Peyer's patch (tissue), 4 donors: ENCODE data around the gene HSP90B1. TPM values are rescaled to one million over a fixed set of nuclear protein-coding genes. Genes with fewer than 3 reads are reported as not detected.

ENCODE experiments used
- DNase-seq, 3 donors: peaks; one replicate each; pipeline ENCODE4 v3.0.0-alpha.2; 2017 to 2019
- H3K27ac ChIP-seq, 4 donors: fragments of 200-600 bp; sonication (generic); one replicate each; pipeline ENCODE4 v1.5.1; 2016 to 2019
- H3K27me3 ChIP-seq, 2 donors: fragments of 200-600 bp; sonication (generic); one replicate each; pipeline ENCODE4 v1.5.1; 2019
- H3K36me3 ChIP-seq, 3 donors: fragments of 200-600 bp; sonication (generic); one replicate each; pipeline ENCODE4 v1.5.1; 2016 to 2019
- H3K4me1 ChIP-seq, 4 donors: fragments of 200-600 bp; sonication (generic); one replicate each; pipeline ENCODE4 v1.5.1; 2016 to 2019
- H3K4me3 ChIP-seq, 4 donors: fragments of 200-600 bp; sonication (generic); 1 replicate in 3 of 4; 2 replicates in 1 of 4; pipeline ENCODE4 v1.5.1; 2016 to 2019; ENCODE audit warnings: mild to moderate bottlenecking in 1 of 4
- H3K9me3 ChIP-seq, 4 donors: fragments of 200-600 bp; sonication (generic); one replicate each; pipeline ENCODE4 v1.5.1; 2016 to 2019; ENCODE audit warnings: mild to moderate bottlenecking in 1 of 4
- POLR2A ChIP-seq, 2 donors: fragments of 450-650 bp; IDR thresholded peaks; one replicate each; pipeline ENCODE4 v1.5.1; 2017; ENCODE audit warnings: antibody characterized with exemption in 2 of 2, mild to moderate bottlenecking in 2 of 2, moderate library complexity in 2 of 2
- total RNA-seq, 4 donors: library from RNA; depleted of rRNA; stranded (reverse); fragments of >200 nt; gene quantifications; one replicate each; pipeline ENCODE4 v1.1.0, GENCODE V29; 2016
- TF ChIP-seq, protein P1 (sequence below), 6 experiments: fragments of 450-650 bp in 4 of 6; fragments of 200-600 bp in 2 of 6; sonication (generic) in 1 of 6; IDR thresholded peaks; one replicate each; pipeline ENCODE4 v1.5.1; 2017 to 2019; ENCODE audit warnings: antibody characterized with exemption in 6 of 6, mild to moderate bottlenecking in 3 of 6, moderate library complexity in 1 of 6

The HSP90B1 gene
- total RNA-seq, 4 donors from 2014 or later, result 197 to 655 (median 335) TPM

DNA sequence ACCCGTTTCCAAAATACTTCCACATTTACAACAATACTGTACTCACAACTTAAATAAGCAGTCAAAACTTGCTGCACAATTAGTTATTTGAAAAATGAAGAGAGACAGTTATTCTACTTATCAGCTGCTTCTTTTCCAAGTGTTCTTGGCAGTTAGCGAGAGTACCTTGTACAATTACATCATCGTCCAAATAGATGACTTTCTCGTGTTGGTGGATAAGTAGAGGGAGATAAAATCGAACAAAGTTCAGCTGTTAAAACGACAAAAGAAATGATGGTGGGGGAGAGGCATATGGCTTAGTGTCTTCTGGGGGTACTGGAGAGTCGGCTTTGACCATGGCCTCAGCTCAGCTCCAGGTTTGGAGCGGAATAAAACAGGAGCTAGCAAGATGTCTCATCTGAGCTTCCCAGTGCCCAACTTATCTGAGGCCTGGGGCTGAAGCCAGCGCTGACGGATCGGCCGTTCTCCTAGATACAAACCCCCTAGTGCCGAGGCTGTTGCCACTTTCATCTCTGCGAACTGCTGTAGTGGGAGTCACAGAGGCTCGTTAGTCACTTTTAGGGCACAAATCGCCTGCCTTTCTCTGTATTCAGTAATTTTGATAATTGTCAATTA lies 67.2 kb downstream of the HSP90B1 start:
- TF ChIP-seq, protein P1, sequence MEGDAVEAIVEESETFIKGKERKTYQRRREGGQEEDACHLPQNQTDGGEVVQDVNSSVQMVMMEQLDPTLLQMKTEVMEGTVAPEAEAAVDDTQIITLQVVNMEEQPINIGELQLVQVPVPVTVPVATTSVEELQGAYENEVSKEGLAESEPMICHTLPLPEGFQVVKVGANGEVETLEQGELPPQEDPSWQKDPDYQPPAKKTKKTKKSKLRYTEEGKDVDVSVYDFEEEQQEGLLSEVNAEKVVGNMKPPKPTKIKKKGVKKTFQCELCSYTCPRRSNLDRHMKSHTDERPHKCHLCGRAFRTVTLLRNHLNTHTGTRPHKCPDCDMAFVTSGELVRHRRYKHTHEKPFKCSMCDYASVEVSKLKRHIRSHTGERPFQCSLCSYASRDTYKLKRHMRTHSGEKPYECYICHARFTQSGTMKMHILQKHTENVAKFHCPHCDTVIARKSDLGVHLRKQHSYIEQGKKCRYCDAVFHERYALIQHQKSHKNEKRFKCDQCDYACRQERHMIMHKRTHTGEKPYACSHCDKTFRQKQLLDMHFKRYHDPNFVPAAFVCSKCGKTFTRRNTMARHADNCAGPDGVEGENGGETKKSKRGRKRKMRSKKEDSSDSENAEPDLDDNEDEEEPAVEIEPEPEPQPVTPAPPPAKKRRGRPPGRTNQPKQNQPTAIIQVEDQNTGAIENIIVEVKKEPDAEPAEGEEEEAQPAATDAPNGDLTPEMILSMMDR (IDR thresholded peaks at IDR 0.05), result no peak
- no peak for TF ChIP-seq POLR2A (IDR thresholded peaks at IDR 0.05)
- Histone ChIP-seq H3K36me3 (no peaks in the 10 kb centered on the region), H3K9me3 (no peaks in the 10 kb centered on the region), H3K27me3 (no peaks in the 10 kb centered on the region), H3K4me1 (no peaks in the 10 kb centered on the region), H3K27ac (no peak overlapping the region), H3K4me3 (no peak overlapping the region)
- no peak for DNase-seq

Other genes starting within 250 kb of the HSP90B1 start
- 10 to 100 TPM in 1 of 4 donors, 1 to 10 TPM in 3; 3.9 to 10.2 (median 7.4) TPM for gene NT5DC3, start 89.2 kb upstream of the HSP90B1 start, total RNA-seq
- 10 to 100 TPM; 24.5 to 37.0 (median 31.1) TPM for gene TDG, start 35.5 kb downstream of the HSP90B1 start, total RNA-seq
- gene GLT8D2, start 119.8 kb downstream of the HSP90B1 start, total RNA-seq, result 10 to 100 TPM in 1 of 4 donors, 1 to 10 TPM in 3; 3.1 to 24.8 (median 5.4) TPM
- gene HCFC2, start 134.1 kb downstream of the HSP90B1 start, total RNA-seq, result 10 to 100 TPM; 16.0 to 34.3 (median 20.3) TPM
- 10 to 100 TPM in 3 of 4 donors, 1 to 10 TPM in 1; 9.1 to 25.6 (median 19.4) TPM for gene NFYB, start 207.8 kb downstream of the HSP90B1 start, total RNA-seq